GM21619 (cell line): ENCODE results near the gene RPS13.
"Not testable (repeated sequence)": the region's sequence is repeated elsewhere in the genome, so short reads cannot be mapped to it uniquely, and the experiment has no call there.

Experiments used
- ATAC-seq: cut with Tn5 transposase; IDR thresholded peaks from one replicate; pipeline ENCODE4 v1.9.1; 2021; ENCODE audit not compliant: unreplicated experiment

RPS13 gene

GRCh38 chr11:17036666-17037658 is 40.5 kb downstream of the RPS13 start:
- no peak for ATAC-seq

- ATAC-seq: not testable (repeated sequence)
These were observed 43.4 kb downstream of the RPS13 start for GRCh38 chr11:17034027-17034426.

DNA sequence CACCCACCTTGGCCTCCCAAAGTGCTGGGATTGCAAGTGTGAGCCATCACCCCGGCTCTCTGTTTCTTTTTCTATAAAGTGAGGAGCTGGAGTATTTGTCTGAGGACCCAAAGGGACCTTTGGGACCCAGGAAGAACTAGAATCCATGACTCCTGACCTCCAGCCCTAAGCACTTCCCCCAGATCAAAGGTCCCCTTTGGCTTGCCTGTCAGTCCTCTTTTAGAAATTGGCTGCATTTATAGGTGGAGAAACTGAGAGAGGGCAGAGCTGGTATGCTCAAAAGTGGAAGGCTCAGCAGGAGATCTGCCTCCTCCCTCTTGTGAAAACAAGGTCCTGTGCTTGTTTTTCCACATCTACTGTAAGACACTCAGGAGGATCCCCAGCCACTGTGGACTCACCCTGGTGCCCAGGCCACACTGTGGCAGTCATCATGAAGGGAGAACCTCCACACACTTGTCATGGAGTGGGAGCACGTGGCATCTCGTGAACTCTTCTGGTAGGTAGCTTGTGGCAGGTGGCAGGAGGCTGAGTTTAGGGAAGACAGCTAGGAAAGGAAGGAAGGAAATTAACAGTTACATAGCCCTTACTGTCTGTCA is 50.9 kb downstream of the RPS13 start:
- ATAC-seq: no peak

DNA sequence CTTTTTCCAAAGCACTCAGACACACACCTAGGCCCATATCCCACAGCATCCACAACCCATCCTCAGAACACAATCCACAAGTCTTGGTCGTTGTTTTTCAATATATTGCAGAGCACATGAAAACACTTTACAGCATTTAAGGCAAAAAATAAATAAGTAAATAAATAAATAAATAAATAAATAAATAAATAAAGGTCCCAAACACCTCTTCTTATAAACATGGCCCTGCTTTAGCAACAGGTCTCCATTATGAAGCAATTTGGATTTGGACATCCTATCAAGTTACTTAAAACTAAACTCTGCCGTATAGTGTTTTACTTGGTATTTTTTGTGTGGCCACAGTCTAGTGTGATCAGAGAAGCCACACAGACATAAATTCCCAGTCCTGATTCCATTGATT is 52.5 kb downstream of the RPS13 start:
- ATAC-seq: no peak
